Glomerular visceral epithelial cell (primary cell): Measurements from ENCODE around the gene PPP1R3E.
"Not testable (repeated sequence)": the region's sequence is repeated elsewhere in the genome, so short reads cannot be mapped to it uniquely, and the experiment has no call there.

Experiments used
- DNase-seq: peaks from one replicate; pipeline ENCODE4 v3.0.0-alpha.2; 2016; ENCODE audit errors: extremely low spot score

Gene PPP1R3E

DNA sequence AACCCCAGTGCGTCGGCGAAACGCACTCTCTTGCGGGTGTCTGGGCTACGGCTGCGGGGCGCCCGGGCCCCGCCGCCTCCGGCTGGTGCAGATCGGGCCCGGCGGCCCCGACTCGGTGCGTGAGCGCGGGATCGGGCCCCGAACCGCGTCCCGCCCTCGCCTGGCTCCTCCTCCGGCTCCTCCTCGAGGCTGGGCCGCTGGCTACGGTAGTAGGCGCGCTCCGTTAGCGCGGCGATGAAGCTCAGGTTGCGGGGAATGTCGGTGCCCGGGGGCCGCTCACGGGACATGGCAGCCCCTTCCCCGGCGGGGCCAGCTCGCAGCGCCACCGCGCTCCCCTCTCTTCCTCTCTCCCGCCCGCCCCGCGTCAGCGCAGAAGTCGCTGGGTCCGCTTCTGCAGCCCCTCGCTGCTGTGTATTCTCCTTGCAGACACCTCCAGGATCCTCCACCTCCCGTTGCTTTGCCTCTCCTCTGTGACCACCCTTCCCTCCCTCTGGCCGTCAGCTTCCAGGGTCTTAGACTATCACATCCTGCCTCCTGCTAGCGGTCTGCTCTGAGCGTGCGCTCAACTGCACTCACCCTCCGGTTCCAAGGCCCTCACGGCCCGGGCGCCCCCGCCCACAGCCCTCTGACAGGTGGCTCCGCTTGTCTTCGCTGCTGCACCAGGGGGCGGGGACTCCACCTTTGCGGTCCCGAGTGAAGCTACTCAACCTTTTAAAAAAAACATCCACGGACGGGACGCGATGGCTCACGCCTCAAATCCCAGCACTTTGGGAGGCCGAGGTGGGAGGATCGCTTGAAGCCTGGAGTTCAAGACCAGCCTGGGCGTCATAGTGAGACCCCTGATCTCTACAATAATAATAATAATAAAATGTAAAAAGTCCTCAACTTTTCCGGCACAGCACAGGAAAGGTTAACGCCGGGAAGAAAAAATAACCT is at the start of gene PPP1R3E:
PPP1R3E (minus strand) TSS at position 570 of the 936 bp plus-strand sequence; CDS start at position 287, 283 bp downstream.
- DNase-seq = peak; percentile 78

DNA sequence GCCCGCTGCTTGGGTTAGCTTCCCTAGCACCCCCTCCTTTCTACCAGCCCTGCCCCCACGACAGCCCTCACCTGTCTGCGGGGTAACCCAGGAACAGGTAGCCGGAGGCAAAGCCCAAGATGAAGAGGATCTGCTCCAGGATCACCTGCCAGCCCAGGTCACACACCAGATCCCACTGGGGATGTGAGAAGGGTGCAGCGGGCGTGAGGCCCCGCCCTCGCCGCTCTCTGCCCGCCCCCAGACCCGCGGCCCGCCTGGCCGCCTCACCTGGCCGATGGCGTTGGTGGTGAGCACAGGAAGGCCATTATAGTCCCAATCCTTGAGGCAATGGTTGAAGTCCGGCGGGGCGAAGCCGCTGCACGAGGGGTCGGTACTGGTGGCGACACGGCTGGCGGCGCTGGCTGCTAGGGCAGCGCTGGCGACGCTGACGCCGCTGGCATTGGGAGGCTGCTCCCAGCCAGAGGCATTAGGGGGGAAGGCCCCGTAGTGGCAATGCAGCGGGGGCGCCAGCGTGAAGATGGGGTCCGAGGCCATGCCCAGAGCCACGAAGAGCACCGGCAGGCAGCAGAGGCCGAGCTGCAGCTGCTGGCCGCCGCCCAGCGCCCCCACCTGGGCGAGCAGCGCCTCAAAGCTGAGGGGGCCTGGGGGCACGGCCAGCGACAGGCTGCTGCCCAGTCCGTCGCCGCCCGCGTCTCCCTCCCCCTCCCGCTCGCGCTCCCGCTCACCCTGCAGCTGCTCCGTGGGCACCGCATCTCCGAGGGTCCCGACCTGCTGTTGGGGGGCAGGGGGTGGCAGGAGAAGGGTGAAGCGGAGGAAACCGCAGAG is 49.2 kb upstream of the PPP1R3E start:
- DNase-seq = peak; percentile 11

DNA sequence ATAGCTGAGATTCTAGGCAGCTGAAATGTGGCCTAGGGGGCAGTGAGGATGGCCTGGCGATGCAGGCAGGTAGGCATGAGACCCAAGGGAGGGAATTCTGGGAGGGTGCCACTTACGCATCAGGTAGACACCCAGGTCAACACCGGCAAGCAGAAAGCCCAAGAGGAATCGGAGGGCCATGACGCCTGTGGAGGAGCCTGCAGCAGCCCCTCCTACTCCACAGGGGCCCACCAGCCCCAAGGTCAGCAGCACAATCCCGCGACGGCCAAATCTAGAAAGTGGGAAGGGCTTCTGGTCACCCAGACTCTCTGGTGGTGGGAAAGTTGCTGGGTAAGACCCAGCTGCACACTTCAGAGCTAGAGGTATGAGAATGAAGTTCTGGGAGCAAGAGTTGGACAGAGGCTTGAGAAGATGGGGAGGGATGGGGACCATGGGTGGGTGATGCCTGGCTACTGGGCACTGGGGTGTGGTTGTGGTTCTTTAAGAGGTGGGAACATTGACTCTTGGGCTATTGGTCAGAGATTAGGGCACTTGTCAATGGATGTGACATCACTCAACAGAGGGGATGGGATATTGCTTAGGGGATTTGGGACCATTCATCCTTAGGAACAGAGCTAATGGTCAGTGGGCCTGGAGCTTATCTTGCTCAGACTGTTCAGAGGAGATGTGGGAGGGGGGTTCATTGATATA is 46.6 kb upstream of the PPP1R3E start:
- DNase-seq = no peak

- no peak for DNase-seq
Measured at GRCh38 chr14:23348297-23348655, 45.6 kb upstream of the PPP1R3E start.

GRCh38 chr14:23347406-23348296 is 45.0 kb upstream of the PPP1R3E start:
- no peak for DNase-seq

DNA sequence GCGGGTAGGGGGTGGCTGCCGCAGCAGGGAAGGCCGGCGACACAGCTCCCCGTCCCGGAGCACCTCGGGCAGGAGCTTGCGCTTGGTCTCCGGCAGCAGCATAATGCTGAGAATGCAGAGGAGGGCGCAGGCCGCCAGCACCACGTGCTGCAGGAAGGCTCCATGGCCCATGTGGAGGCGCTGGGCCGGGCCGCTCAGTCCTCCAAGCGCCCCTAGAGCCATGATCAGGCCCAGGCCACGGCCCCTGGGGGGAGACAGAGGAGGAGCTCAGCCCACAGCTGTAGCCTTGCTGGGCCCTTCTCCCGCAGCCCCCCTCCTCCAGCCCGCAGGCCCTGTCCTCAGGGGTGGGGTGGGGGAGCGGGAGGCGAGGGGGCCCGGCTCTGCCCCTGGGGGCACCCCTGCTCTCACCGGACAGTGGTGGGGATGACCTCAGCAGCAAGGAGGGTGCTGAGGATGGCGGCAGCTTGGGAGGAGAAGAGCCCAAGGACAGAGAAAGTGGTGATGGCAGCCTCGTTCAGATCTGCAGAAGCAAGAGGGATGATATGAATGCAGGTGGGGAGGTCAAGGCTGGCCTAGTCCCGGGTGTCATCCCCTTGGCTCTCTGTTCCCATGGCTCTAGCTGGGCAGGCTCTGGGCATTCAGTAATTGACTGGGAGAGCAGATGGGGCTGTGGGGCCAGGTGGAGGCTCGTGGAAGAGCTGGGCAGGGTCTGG is 44.2 kb upstream of the PPP1R3E start:
- DNase-seq = no peak

- no peak for DNase-seq
Measured at GRCh38 chr14:23345987-23346692, 43.5 kb upstream of the PPP1R3E start.

- no peak for DNase-seq
Measured at GRCh38 chr14:23344481-23344880, 41.8 kb upstream of the PPP1R3E start.

DNA sequence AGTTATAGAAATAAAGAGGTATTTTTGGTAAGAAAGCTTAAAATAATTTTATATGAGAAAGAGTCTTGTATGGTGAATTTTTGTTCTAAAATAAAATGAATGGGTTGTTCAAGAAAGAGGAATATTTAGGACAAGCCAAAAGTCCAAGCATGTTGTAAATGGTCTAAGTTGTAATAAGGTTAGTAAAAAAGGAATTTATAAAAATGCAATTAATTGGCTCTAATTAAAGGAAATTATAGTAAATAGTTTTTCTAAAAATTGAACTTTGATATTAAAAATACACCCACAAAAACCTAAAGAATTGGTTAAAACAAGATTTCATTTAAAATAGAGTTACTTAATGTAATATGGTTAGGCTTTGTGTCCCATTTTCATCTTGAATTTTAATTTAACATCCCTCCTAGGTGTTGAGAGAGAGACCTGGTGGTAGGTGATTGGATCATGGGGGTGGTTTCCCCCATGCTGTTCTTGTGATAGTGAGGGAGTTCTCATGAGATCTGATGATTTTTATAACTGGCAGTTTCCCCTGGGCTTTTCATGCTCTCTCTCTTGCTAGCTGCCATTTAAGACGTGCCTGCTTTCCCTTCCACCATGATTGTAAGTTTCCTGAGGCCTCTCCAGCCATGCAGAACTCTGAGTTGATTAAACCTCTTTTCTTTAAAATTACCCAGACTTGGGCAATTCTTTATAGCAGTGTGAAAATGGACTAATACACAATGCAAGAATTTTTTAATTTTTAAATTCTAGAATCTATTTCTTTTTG is 37.0 kb upstream of the PPP1R3E start:
- DNase-seq = no peak

- DNase-seq = no peak
Measured at GRCh38 chr14:23335623-23336022, 33.0 kb upstream of the PPP1R3E start.

DNA sequence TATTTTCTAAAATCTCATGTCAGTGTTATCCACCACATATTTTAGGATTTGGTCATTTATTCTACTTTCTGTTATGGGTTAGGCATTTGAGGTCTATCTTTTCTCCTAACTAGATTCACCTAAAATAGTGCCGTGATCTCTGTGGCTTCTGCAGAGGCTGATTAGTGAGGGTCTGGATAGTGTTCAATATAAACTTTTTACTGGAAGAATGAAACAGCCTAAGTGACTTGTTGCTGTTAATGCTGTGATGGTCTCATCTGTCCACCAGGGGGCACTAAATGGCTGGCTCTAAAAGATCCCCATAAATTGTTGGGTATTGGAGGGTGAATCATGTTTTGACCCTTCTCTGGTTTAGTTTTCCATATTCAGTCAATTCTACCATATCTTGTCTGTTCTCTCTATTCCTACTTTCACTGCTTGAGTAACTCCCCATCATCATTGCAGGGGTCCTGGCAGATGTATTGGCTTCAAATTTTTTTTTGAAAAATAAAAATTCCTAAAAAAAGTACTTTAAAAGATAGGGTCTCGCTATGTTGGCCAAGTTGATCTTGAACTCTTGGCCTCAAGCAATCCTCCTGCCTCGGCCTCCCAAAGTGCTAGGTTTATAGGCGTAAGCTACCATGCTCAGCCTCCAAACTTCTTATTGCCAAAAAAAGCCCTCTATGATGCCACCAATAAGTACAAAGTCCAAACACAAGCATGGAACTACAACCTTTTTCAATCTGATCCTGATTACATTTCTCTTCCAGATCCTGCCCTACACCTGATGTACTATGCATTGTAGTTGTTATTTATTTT is 25.5 kb upstream of the PPP1R3E start:
- peak; percentile 75 for DNase-seq

- no peak for DNase-seq
Measured at GRCh38 chr14:23326491-23327332, 24.1 kb upstream of the PPP1R3E start.

GRCh38 chr14:23325746-23326145 is 23.1 kb upstream of the PPP1R3E start:
- not testable (repeated sequence) for DNase-seq

GRCh38 chr14:23324993-23325392 is 22.3 kb upstream of the PPP1R3E start:
- no peak for DNase-seq

GRCh38 chr14:23324455-23324846 is 21.8 kb upstream of the PPP1R3E start:
- no peak for DNase-seq

- DNase-seq = no peak
Measured at GRCh38 chr14:23323838-23324454, 21.3 kb upstream of the PPP1R3E start.
